SK-N-DZ (cell line): Measurements from ENCODE around the gene CYP1B1. TPM values are rescaled to one million over a fixed set of nuclear protein-coding genes. Genes with fewer than 3 reads are reported as not detected.
"Not testable (repeated sequence)": the region's sequence is repeated elsewhere in the genome, so short reads cannot be mapped to it uniquely, and the experiment has no call there.

Experiments used
- DNase-seq: peaks from one replicate; pipeline ENCODE4 v3.0.0-alpha.2; 2015; ENCODE audit warnings: low spot score
- polyA plus RNA-seq, 2 experiments: library from polyadenylated mRNA; depleted of rRNA; stranded (reverse); fragments of >200 nt; gene quantifications; 2 replicates each; pipeline ENCODE4 v1.2.3, GENCODE V29; 2014

CYP1B1 gene
- polyA plus RNA-seq (2014; cell fraction: cytosol; rRNA removed) = 0.38 and 0.73 TPM in 2 replicates
- 0.76 and 1.0 TPM in 2 replicates for polyA plus RNA-seq (2014; cell fraction: nucleus; rRNA removed)

DNA sequence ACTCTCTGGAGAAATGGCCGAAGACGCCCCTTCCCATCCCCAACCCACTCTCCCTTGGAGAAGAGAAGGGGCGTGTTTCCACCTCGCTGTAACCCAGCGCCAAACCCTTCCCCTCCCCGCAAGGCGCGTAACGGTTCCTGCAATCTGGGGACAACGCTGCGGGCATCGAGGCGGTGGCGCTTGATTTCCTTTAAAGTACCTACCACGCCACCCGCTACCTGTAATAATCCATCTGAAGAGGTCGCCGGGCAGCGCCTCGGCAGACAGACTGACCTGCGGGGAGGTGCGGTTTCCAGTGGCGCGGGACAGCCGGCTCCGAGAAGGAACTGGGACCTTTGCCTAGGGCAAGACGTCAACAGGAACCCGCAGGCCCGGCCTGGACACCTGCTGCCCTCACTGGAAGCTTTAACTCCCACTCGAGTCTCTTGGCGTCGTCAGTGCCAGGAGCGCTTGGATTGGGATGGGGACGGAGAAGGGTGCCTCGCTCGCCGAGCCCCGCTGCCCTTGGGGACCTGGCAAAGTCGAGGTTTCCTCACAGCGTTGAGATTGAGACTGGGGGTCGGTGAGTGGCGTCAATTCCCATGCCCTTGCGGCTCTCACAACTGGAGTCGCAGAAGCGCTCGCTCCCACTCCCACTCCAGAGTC, at the start of gene CYP1B1:
Gene CYP1B1, minus strand, starts transcription at position 645 of the 645 bp plus-strand sequence. CDS start 763 bp downstream, outside the sequence.
- no peak for DNase-seq

DNA sequence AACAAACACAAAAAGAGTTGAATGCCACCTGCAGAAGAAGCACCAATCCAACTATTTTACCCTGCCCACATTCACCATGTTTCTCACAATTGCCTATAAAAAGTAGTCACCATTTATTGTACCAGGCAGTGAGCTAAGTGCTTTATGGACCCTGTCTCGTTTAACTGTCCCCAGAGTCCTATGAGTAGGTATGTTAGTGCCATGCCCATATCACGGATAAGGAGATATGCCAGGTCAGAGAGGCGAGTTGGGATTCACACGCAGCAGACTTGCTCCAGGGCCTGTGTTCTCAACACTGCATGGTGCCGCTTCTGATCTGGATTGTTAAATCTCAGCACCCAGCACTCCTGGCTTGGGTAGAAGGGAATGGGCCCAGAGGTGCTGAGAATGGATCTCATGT, 49.1 kb upstream of the CYP1B1 start:
- DNase-seq = no peak

DNA sequence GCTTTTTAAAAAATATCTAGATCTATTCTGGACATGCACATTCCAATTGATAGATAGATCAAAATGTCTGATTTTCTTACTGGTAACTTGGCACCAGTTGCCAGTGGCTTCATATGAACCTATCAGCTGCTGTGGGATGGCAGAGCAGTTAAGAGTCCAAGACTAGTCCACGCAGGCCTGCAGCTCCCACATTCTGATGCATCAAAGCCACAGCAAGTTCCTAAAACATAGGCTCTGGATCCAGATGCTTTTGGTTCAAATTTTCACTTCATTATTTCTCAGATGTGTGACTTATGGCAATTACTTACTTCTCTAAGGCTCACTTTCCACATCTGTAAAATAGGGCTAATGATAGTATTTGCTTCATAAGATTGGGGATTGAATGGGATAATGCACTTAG, 48.0 kb upstream of the CYP1B1 start:
- no peak for DNase-seq

DNA sequence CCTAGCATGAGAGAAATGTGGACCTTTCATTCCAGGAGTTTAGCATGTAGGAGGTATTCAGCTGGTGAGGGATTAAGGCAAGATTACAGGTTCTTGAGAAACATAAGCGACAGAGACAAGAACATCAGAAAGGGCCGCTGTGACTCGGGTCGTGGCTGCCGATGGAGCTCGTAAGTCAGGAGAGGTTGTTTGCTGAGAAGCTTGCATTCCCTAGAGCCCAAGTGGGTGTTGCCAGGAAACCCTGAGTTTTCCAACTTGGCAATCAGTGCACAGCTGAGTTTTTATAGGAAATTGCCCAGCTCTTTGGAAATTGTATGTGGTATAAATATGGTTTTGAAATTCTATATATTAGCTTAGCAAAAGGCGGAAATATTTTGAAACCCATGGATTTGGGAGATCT, 46.4 kb upstream of the CYP1B1 start:
- no peak for DNase-seq

DNA sequence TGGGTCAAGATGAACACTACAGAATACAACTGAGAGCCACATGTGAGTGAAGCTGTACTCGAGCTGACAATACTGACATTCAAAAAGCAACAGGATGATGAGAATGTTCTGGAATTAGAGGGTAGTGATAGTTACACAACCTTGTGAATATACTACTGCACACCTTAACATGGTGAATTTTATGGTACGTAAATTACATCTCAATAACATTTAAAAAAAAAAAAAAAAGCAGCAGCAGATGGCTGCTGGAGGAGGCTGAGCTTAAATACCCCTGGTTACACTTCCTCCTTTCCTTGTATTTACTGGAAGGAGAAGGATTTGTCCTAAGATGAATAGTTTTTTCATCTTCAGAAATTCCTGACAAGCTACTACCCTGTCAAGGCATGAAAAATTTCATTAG, 45.5 kb upstream of the CYP1B1 start:
- DNase-seq = no peak

DNA sequence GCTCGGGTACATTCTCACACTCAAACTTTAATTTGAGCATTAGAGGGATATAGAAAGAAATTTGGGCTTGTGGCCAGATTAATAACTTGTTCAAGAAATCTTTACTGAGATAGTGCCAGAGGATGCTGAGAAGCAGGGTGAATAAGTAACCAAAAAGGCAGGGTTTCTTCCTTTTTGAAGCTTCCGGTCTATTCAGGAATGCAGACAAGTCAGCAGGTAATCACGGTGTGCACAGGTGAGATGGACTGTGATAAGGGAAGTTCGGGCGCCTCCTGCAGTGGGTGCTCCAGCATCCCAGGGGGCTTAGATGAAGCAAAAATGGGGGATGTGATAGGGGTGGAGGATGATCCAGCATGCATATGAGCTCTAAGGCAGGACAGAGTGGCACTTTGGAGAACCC, 44.9 kb upstream of the CYP1B1 start:
- DNase-seq = no peak

DNA sequence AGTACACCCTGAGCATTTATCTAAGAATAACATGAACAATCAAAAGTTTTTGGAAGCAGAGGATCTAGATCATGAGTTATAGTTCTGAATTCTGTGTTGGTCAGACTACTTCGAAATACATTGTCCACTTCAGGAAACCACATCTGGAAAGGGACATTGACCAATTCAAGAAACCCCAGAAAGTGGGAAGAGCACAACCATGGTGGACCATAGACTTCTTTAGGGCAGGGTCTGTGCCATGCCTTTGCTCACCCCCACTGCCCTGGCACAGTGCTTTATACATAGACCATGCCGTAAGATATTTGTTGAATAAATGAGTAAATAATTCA, 44.3 kb upstream of the CYP1B1 start:
- no peak for DNase-seq

DNA sequence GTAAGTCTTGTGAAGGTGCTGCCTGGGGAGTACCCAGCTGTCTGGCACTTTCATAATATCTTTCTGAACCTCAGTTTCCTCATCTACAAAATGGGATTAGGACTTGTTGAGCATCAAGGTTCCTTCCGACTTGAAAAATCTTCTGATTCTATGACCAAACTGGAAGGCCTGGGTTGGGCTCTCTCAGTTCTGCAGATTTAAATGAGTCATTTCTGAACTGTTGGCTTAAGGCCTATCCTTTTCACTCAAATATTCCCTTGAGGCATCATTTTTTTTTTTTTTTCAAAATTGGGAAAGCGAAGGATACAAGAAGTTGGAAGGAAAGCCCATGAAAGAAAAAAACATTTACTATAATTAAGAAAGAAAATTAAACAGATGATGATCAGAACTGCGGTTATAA, 40.8 kb upstream of the CYP1B1 start:
- DNase-seq = no peak

DNA sequence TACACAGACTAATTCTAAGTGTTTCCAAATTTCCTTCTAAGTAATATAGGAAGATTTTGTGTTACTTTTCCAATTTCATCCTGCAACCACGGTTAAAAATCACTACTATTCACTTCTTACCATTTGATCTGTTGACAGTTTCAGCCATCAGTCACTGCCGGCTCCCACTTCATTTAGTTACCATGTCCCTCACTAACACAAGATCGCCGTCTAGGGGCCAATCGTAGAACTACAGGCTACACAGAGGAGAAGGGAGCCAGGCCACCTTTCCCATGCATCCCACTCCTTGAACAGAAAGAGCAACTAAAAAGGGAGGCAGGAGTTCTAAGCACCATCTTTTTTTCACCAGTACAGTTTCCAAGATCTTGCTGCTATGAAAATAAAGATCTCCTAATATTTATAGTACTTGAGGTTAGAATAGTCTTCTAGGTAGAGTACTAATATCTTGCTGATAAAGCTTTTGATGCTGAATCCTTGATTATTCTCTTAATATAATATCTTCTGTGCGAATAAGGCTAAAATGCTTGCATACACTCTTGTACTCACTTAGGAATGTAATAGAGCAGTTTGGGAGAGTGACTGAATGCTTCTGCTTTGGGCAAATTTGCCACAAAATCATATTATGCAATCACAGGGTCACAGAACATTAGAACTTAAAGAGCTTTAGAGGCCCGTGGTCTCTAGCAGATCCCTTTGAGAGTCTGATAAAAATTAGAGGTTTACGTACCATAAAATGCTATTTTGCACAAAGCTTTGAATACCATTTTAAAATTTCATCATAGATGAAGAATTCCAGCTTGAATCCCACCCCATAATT, 39.5 kb upstream of the CYP1B1 start:
- peak; percentile 84 for DNase-seq

DNA sequence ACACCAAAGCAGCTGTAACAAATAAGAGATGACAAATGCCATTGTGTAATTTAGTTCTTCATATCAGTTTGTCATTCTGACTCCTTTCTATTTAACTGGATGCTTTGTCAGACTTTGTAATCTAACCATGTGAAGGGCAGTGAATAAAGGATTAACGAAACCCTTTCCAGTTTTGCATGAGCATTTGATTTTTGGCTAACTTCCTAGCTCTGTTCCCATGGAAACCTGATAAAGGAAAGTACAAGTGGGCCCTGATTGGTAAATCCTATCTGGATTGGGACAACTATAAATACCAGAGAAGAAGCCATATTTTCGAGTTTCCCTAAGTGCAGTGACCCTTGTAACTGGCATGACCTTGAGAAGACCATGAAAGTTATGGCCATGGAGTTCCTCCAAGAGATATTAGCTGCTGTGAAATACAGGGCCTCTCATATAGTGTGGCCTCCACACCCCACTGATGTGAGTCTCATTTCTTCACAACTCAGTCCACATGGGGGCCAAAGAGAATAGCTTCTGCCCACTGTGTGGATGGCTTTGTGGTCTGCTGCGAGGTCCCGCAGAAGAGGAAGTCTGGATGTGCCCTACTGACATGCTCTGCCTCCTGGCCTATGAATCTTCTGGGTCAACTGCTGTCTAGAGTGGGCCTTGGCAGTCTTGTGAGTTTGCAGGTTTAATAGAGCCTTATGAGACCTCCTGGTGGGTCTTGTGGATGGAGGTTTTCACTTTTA, 38.2 kb upstream of the CYP1B1 start:
- DNase-seq = no peak

DNA sequence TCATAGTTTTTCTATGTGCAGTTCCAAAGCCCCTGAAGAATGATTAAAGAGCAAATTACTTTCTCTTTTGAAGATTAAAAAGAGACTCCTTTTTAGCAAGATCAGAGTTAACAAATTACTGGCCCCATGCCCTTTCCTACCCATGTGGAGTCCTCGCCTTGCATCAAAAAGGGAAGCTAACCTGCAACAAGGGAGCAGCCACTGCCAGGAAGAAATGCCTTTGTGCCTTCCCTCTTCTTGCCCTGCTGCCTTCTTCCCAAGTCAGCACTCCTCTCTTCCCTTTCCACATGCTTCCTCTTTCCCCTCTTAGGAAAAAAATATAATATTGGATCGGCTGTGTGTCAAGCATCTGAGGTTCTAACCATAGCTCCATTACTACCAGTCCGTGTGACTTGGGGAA, 37.1 kb upstream of the CYP1B1 start:
- DNase-seq = no peak

DNA sequence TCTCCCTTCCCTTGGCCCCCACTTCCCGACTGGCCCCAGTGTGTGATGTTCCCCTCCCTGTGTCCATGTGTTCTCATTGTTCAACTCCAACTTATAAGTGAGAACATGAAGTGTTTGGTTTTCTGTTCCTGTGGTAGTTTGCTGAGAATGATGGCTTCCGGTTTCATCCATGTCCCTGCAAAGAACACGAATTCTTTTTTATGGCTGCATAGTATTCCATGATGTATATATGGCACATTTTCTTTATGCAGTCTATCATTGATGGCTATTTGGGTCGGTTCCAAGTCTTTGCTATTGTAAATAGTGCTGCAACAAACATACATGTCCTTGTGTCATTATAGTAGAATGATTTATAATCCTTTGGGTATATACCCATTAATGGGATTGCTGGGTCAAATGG, 35.4 kb upstream of the CYP1B1 start:
- not testable (repeated sequence) for DNase-seq

DNA sequence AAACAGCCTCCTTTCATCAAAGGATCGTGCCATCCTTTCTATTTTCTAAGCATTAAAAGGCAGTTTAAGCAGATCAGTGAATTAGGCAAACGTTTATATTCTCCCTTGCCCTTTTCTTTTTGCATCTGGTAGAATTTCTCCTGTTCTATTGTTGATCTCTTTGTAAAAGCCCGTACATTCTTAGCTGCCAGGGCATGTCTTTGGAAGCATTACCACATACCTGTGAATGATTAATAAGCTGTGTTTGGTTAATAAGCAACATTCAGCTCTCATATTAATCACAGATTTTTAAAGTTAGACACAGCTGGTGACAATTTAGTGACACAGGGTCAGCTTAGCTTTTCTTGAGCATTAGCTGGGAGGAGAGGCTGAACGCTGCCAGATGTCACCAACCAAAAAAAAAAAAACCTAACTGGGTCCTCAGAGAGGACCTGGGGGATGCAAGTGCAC, 33.8 kb upstream of the CYP1B1 start:
- no peak for DNase-seq

DNA sequence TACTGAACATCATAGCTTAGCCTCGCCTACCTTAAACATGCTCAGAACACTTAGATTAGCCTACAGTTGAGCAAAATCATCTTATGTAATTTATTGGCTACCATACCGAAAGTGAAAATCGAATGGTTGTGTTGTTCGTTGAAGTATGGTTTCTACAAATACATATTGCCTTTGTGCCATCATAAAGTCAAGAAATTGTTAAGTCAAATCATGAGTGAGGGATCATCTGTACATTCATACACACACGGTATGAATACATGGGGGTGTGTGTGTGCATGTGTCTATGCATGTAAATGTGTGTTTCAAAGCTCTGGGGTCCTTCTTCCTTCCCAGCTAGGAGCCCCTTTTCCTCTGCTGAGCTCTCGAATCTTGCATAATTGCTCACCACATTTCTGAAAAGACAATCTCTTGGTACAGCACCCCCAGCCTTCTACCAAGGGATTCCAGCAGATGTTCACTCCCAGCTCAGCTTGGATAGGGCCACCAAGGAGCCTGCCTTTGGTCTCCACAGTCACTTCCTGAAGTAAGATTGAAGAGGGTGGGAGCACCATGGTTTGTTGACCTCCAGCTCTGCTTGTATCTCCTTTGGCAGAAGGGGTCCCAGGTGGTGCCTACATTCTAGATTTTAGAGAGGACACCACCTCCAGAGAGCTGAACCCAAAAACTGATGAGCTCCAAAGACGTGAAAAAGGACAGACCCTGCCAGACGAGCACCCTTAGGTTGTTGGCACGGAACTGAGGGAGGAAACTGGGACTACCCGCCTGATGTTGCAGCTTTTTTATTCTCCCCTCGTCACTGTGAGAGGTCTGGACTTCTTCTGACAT, 33.2 kb upstream of the CYP1B1 start:
- no peak for DNase-seq

DNA sequence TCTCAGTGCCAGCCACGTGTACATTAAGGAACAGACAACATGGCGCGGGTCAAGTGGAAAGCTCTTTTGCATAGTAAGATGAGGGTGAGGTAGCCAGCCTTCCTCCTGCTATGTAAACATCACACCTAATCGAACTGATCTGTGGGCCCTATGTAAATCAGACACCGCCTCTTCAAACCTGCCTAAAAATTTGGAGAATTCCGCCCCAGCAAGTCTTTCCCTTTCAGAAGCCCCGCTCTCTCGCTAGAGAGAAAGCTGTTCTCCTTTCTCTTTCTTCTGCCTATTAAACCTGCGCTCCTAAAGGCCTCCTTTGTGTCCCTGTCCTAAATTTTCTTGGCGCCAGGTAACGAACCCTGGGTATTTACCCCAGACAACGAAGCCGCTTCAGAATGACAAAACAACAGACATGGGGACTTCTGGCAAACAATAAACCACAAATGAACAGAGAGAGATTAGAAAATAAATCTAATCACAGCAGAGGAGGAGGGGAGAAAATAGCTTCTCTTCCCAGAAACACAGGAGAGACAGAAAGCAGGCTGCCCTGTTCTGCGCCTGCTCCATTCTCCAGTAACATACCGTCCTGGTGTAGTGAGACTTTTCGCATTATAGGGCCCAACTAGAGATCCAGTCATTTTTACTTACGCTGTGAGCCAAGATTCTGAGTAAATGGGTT, 31.9 kb upstream of the CYP1B1 start:
- DNase-seq = peak; percentile 72

DNA sequence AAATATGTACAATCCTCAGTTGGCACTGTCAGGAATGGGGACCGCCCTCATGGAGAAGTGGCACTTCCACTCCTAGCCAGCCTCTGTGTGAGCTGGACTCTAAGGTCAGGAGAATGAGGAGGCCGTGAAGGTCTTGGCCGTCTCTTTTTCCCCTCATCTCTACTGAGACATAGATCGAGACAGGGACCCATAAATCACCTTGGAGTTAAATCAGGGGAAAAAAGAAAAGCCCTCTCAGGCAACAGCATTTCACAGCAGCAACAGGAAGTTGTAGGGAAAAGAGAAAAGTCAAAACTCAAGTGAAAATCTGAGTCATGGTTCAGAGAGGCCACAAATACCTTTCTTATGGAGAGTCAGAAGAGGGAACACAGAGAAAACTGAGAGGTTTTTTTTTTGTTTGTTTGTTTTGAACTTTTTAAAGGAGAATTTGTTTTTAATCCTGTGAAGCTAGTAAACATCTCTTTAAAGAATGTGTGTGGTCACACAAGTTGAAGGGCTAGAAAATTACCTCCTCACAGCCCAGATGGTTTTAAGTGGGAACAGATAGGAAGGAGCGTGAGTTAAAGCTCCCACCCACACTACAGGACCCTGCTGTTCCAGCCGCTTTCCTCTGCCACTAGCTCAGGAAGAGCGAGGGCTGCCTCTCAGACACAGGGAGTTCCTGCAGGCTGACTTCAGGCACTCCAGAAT, 30.6 kb upstream of the CYP1B1 start:
- peak; percentile 69 for DNase-seq

DNA sequence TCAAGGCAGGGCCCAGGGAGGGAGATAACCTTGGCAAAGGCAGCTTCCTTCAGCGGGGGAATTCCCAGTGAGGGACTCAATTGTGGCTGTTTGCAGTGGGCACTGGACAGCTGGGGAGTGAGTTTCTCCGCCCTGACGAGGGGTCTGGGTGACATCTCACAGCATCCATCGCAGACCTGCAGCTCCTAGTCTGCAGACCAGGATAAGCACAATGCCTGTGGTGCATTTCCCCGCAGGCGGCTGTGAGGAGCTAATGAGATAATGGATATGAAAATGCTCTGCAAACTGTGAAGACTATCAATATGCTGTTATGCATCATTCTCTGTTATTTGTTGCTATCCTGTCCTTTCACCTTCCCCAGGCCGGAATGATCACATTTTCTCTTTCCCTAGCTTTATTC, 30.0 kb upstream of the CYP1B1 start:
- peak; percentile 84 for DNase-seq

DNA sequence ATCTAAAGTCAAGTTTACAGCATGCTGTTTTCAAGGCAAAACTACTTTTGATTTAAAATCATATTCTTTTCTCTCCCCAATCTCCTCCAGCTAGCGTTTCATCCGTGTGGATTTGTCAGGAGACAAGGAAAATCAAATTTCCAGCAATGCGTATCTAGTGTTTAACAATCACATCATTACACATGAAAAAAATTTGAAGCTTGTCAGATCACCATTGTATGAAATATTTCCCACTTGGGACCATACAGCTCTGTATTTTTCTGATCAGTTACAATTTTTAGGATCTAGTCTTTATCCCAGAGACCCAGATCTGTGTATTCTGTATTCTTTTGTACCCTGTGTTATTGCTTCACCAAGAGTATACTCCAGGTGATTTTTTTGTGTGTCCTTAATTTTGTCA, 28.6 kb upstream of the CYP1B1 start:
- DNase-seq = no peak

DNA sequence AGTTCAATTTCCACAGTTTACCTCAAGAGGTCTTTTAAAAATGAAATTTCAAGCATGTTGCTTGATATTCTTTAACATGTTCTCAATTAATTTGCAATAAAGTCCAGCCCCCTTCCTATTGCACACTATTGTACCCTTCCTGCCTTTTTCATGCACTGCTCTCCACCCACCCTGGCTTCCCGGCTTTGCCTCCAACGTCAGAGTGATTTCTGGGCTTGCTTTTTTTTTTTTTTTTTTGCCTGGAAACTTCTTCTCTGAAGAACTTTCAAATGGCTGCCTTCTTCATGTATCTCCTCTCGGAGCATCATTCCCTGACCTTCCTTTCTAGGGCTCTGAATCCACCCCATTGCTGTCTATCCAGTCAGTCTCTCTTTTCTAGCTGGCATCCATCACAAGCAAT, 24.4 kb upstream of the CYP1B1 start:
- no peak for DNase-seq
